Gastroesophageal sphincter (tissue), 4 donors: ENCODE results near the gene AGBL2. TPM values are rescaled to one million over a fixed set of nuclear protein-coding genes. Genes with fewer than 3 reads are reported as not detected.
"Not testable (repeated sequence)": the region's sequence is repeated elsewhere in the genome, so short reads cannot be mapped to it uniquely, and the experiment has no call there.

Experiments
- ATAC-seq: fragments of 150-250 bp; one replicate; pipeline ENCODE4 v1.9.1; 2016; ENCODE audit warnings: mild to moderate bottlenecking, moderate library complexity
- H3K27ac ChIP-seq, 4 donors: fragments of 200-600 bp; sonication (generic) in 3 of 4; 1 replicate in 3 of 4; 2 replicates in 1 of 4; pipeline ENCODE4 v1.5.1; 2016 to 2019
- H3K27me3 ChIP-seq: fragments of 200-600 bp; sonication (generic); one replicate; pipeline ENCODE4 v1.5.1; 2019
- H3K36me3 ChIP-seq, 2 donors: fragments of 200-600 bp; sonication (generic); one replicate each; pipeline ENCODE4 v1.5.1; 2019; ENCODE audit warnings: control low read depth in 1 of 2
- H3K4me1 ChIP-seq, 3 donors: fragments of 200-600 bp; sonication (generic); 1 replicate in 2 of 3; 2 replicates in 1 of 3; pipeline ENCODE4 v1.5.1; 2016 to 2019; ENCODE audit warnings: control low read depth in 2 of 3
- H3K4me3 ChIP-seq, 2 donors: fragments of 200-600 bp; sonication (generic); one replicate each; pipeline ENCODE4 v1.5.1; 2019; ENCODE audit warnings: mild to moderate bottlenecking in 1 of 2, moderate library complexity in 1 of 2
- H3K9me3 ChIP-seq, 3 donors: fragments of 200-600 bp; sonication (generic); one replicate each; pipeline ENCODE4 v1.5.1; 2017 to 2019; ENCODE audit warnings: control low read depth in 2 of 3
- CTCF ChIP-seq, 4 experiments: fragments of 200-600 bp in 2 of 4; fragments of 450-650 bp in 2 of 4; sonication (generic) in 1 of 4; IDR thresholded peaks; one replicate each; pipeline ENCODE4 v1.5.1; 2017 to 2019; ENCODE audit warnings: antibody characterized with exemption in 4 of 4, mild to moderate bottlenecking in 2 of 4, moderate library complexity in 2 of 4
- EP300 ChIP-seq: sonication (generic); formaldehyde crosslinking; IDR thresholded peaks from one replicate; pipeline ENCODE4 v1.6.1; 2017; ENCODE audit warnings: antibody characterized with exemption, mild to moderate bottlenecking
- POLR2A ChIP-seq, 2 donors: fragments of 450-650 bp; IDR thresholded peaks; one replicate each; pipeline ENCODE4 v1.6.1; 2017; ENCODE audit warnings: antibody characterized with exemption in 2 of 2, mild to moderate bottlenecking in 2 of 2, moderate library complexity in 1 of 2
- POLR2AphosphoS5 ChIP-seq: sonication (generic); formaldehyde crosslinking; IDR thresholded peaks from one replicate; pipeline ENCODE4 v1.6.1; 2017; ENCODE audit warnings: antibody characterized with exemption
- WGBS, 2 donors: methylation state at CpG; one replicate each; pipeline ENCODE4 v1.1.5; 2018; ENCODE audit warnings: low coverage in 1 of 2; 5-methylcytosine and 5-hydroxymethylcytosine counted together
- total RNA-seq, 4 donors: library from RNA; depleted of rRNA; stranded (reverse); fragments of >200 nt; gene quantifications; one replicate each; pipeline ENCODE4 v1.1.0, GENCODE V29; 2016

Gene AGBL2
- total RNA-seq, 4 donors from 2014 or later: 0.81 to 2.3 (median 1.2) TPM; not detected in 1

DNA sequence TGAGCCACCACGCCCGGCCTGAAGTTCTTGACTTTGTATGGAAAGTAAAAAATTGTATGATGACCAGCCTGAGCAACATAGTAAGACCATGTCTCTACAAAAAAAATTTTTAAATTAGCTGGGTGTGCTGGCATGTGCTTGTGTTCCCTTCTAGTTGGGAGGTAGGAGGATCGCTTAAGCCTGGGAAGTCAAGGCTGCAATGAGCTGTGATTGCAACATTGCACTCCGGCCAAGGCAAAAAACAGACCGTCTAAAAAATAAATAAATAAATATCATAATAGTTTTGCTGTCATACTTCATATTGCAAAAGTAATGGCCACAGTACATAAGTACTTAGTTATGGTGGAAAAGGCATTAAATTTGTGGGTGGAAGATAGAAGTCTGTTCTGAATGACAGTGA, 3.4 kb downstream of the AGBL2 start:
- Histone ChIP-seq H3K27me3 (no peaks in the 10 kb centered on the region), H3K4me1 (peaks cover 0 to 16% (median 0%) of the 10 kb centered on the region in 3 donors), H3K36me3 (peaks cover 0 to 7% of the 10 kb centered on the region in 2 donors), H3K4me3 (no peak overlapping the region), H3K27ac (no peak overlapping the region), H3K9me3 (no peaks in the 10 kb centered on the region)
- no peak for TF ChIP-seq CTCF (IDR thresholded peaks at IDR 0.05)
- TF ChIP-seq EP300: no peak
- TF ChIP-seq POLR2A (IDR thresholded peaks at IDR 0.05): no peak
- WGBS, 2 donors: 70 to 82% methylated on average over 2 to 3 of the region's 5 CpGs
- no peak for ATAC-seq

GRCh38 chr11:47711225-47711624, 3.9 kb downstream of the AGBL2 start:
- Histone ChIP-seq H3K27me3 (no peaks in the 10 kb centered on the region), H3K4me1 (peaks cover 0 to 16% (median 0%) of the 10 kb centered on the region in 3 donors), H3K4me3 (no peak overlapping the region), H3K36me3 (peaks cover 0 to under 1% of the 10 kb centered on the region in 2 donors), H3K27ac (no peak overlapping the region), H3K9me3 (no peaks in the 10 kb centered on the region)
- ATAC-seq: no peak
- WGBS, 2 donors: 78 to 82% methylated on average over 5 of the region's 5 CpGs
- TF ChIP-seq EP300 (no peak), POLR2AphosphoS5 (no peak), POLR2A (IDR thresholded peaks at IDR 0.05) (no peak), CTCF (IDR thresholded peaks at IDR 0.05) (no peak)

- not testable (repeated sequence) for H3K4me3 ChIP-seq, ATAC-seq
- 80 to 95% methylated on average over 3 to 4 of the region's 5 CpGs for WGBS, 2 donors
These were observed 7.8 kb downstream of the AGBL2 start for GRCh38 chr11:47707275-47707786.

DNA sequence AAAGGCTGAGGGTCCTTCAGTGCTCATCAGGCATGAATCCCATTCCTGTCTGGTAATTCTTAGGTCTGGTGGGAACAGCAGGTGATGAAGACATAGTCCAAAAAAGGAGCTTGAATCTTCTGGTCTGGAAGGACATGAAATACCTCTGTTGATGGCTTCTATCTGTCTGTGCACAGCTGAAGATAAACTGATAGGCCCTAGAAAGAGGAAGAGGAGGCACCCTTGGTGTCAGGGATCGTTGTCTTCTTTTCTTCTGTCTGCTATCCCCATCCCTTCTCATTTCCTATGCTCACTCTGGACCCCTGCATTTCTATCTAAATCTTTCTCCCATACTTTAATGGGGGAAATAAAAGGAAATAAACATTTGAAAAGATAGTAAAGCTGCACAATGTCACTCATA, 9.4 kb downstream of the AGBL2 start:
- Histone ChIP-seq H3K4me1 (no peaks in the 10 kb centered on the region), H3K4me3 (no peak overlapping the region), H3K27ac (no peak overlapping the region), H3K9me3 (no peaks in the 10 kb centered on the region), H3K36me3 (no peaks in the 10 kb centered on the region), H3K27me3 (no peaks in the 10 kb centered on the region)
- ATAC-seq: no peak
- no peak for TF ChIP-seq CTCF (IDR thresholded peaks at IDR 0.05)
- no peak for TF ChIP-seq POLR2A (IDR thresholded peaks at IDR 0.05)
- TF ChIP-seq EP300: no peak
- TF ChIP-seq POLR2AphosphoS5: no peak
- WGBS, 2 donors: 64 to 100% methylated on average over 1 of the region's 1 CpG

More at GRCh38 chr11:47707275-47707786, 7.8 kb downstream of the AGBL2 start:
- H3K27me3 ChIP-seq, H3K9me3 ChIP-seq, H3K36me3 ChIP-seq, H3K27ac ChIP-seq, H3K4me1 ChIP-seq: not testable (repeated sequence)

GRCh38 chr11:47691979-47692378, 23.2 kb downstream of the AGBL2 start:
- no peak overlapping the region for H3K4me3 ChIP-seq
- H3K4me1 ChIP-seq: no peaks in the 10 kb centered on the region
- no peaks in the 10 kb centered on the region for H3K36me3 ChIP-seq
- 38 to 60% methylated on average over 1 to 2 of the region's 2 CpGs for WGBS, 2 donors
- H3K27me3 ChIP-seq: no peaks in the 10 kb centered on the region
- H3K9me3 ChIP-seq: no peaks in the 10 kb centered on the region
- H3K27ac ChIP-seq: no peak overlapping the region
- TF ChIP-seq POLR2AphosphoS5: no peak
- TF ChIP-seq POLR2A (IDR thresholded peaks at IDR 0.05): no peak
- TF ChIP-seq EP300: no peak
- TF ChIP-seq CTCF (IDR thresholded peaks at IDR 0.05): no peak
- no peak for ATAC-seq
